Stimulated activated CD8-positive, alpha-beta memory T cell treated with anti-CD3 and anti-CD28 coated beads, Interleukin-15, amount 100 ng/mL, for 1 hour (primary cell): ENCODE results near the gene SHKBP1.

ENCODE experiments used
- DNase-seq: peaks from one replicate; pipeline ENCODE4 v3.0.0-alpha.2; 2020; ENCODE audit warnings: low read depth

SHKBP1 gene

DNA sequence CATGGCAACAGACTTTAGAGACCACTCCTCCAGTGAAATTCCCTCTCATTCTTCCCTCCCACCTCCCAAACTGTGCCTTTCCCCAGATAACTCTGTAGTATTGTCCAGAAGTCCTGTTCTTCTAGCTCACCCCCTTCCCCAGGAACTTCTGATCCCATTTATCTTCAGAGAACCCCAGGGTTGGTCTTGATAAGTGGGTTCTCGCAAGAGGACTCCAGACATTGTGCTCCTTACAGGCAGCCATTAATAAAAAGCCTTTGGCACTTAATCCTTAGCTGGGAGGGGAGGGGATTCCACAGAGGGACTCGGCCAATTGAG lies 26.4 kb downstream of the SHKBP1 start:
- DNase-seq = no peak

DNA sequence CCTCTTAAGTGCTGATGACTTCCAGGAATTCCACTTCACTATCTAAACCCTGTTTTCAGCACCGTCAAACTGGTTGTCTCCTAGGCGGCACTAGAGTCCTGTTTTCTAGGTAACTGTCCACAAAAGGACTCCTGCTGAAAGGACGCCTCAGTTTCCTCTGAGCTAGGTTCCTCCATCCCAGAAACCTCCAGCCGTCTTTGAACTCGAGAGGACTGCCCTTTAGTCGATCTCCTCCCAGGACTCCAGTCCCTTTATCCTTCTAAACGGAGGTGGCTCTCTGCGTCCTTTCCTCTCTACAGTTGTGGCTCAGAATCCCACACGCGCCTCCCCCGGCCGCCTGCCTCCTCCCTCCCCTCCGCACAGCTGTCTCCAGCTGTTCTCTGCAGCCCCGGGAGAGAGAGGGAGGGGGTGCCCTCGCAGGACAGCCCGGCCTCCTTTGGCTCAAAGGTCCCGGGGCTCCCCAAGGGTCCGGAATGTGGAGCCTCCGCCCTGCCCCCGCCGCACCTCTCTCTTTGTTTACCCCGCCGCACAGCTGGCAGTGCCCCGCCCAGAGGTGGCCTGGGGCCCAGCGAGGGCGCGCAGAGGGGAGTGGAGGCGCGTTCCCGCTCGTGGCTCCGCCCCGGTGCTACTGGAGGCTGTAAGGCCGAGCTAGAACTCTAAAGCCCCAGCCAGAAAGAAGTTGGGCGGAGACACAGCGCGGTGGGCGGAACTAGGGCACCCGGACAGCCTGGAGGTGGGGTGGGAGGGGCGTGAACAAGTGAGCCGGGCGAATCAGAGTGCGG lies 26.9 kb downstream of the SHKBP1 start:
- DNase-seq = peak; percentile 94

- no peak for DNase-seq
Observed at GRCh38 chr19:40604171-40604646, 27.5 kb downstream of the SHKBP1 start.

DNA sequence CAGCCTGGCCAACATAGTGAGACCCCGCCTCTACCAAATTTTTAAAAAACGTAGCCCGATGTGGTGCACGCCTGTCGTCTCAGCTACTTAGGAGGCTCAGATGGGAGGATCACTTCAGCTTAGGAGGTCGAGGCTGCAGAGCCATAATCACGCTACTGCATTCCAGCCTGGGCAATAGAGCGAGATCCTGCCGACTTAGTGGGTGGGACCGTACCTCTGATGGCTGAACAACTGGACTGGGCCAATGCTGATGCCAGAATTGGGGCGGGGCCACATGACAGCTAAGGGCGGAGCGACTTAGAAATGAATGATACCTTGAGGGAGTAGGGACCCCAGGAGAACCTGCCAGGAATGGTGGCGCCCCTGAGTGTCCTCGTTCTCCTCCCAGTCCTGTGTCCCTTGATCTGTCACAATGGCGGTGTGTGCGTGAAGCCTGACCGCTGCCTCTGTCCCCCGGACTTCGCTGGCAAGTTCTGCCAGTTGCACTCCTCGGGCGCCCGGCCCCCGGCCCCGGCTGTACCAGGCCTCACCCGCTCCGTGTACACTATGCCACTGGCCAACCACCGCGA lies 28.1 kb downstream of the SHKBP1 start:
- no peak for DNase-seq

DNA sequence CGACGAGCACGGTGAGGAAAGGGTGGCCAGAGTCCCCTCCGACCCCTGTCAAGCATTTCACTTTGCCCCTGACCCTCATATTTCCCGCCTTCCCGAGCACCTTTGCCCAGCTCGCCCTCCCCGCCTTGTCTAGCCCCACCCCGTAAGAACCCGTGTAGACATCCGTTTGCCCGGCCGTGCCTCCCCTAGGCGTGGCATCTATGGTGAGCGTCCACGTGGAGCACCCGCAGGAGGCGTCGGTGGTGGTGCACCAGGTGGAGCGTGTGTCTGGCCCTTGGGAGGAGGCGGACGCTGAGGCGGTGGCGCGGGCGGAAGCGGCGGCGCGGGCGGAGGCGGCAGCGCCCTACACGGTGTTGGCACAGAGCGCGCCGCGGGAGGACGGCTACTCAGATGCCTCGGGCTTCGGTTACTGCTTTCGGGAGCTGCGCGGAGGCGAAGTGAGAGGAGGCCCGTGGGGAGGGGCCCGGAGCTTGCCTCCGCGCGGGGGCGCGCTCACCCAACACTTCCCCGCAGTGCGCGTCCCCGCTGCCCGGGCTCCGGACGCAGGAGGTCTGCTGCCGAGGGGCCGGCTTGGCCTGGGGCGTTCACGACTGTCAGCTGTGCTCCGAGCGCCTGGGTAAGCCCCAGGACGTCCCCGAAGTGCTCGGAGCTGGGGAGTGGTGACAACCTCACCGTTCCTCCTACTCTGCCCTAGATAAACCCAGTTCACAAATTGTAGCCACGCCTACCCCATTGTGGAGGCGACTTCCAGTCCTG lies 28.7 kb downstream of the SHKBP1 start:
- DNase-seq = no peak

GRCh38 chr19:40607311-40608239 lies 30.9 kb downstream of the SHKBP1 start:
- DNase-seq = no peak

GRCh38 chr19:40608240-40608621 lies 31.6 kb downstream of the SHKBP1 start:
- DNase-seq = no peak

- DNase-seq = no peak
Observed at GRCh38 chr19:40608957-40609356, 32.3 kb downstream of the SHKBP1 start.

DNA sequence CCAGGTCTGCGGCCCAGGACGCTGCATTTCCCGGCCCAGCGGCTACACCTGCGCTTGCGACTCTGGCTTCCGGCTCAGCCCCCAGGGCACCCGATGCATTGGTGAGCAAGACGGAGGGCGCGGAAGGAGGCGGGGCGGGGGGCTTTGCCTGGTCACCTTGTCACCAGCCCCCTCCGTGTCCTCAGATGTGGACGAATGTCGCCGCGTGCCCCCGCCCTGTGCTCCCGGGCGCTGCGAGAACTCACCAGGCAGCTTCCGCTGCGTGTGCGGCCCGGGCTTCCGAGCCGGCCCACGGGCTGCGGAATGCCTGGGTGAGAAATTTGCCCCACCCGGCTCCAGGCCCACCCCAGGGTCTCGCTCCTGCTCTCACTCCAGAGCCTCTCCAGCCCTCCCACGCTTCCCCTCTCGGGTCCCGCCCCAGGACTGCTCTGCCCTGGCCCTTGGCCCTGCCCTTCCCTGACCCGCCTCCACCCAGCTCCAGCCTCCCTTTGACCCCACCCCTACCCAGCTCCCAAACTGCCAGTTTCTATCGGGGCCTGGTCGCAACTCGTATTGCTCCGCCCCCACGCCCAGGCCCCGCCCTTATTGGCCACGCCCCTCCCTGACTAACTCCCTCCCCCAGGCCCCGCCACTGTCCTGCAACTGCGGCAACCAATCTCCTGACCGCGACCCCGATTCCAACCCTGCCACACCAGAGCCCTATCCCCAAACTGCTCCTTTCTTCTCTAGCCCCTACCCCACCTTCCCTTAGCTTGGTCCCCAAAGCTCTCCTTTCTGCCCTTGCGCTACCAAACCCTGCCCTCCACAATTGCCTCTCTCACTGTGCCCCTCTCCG lies 33.1 kb downstream of the SHKBP1 start:
- DNase-seq = peak; percentile 72

- no peak for DNase-seq
Observed at GRCh38 chr19:40610396-40611064, 33.9 kb downstream of the SHKBP1 start.

DNA sequence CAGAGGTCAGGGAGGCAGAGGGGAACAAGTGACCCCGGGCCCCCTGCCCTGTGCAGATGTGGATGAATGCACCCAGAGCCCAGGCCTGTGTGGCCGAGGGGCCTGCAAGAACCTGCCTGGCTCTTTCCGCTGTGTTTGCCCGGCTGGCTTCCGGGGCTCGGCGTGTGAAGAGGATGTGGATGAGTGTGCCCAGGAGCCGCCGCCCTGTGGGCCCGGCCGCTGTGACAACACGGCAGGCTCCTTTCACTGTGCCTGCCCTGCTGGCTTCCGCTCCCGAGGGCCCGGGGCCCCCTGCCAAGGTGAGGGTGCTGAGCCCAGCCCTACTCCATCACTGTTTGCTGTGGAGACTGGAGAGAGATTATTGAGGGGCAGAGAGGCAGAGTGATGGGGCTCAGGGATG lies 34.4 kb downstream of the SHKBP1 start:
- no peak for DNase-seq

GRCh38 chr19:40611900-40612698 lies 35.4 kb downstream of the SHKBP1 start:
- no peak for DNase-seq

GRCh38 chr19:40612831-40613689 lies 36.4 kb downstream of the SHKBP1 start:
- DNase-seq = peak; percentile 56

DNA sequence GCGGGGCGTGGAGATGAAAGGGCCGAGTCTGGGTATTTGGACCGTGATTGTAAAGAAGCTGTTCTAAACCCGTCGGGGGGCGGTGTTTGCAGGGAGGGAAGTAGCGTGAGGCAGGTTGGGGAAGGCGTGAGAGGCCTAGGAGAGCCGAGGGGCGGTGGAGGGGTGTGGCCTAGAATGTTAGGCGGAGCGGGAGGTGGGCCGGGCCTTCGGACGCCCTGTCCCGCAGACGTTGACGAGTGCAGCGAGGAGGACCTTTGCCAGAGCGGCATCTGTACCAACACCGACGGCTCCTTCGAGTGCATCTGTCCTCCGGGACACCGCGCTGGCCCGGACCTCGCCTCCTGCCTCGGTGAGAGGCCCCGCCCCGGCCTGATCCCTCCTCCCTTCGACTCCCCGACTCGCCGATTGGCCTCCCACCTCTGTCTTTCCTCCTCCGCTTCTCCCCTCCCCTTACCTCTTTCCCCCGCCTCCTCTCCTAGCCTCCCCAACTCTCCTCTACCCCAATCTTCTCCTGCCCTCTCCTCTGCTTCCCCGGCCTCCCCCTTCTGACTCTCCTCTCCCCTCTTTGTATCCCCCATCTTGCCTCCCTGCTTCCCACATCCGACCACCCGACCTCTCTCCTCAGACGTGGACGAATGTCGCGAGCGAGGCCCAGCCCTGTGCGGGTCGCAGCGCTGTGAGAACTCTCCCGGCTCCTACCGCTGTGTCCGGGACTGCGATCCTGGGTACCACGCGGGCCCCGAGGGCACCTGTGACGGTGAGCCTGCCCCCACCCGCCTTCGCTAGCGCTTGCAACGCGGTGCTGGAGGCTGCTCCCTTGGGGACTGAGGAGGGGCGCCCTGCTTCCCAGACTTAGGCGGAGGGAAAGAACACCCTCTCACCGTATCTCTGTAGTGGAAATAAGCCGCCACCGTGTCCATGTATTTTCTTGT lies 37.3 kb downstream of the SHKBP1 start:
- DNase-seq = peak; percentile 68

DNA sequence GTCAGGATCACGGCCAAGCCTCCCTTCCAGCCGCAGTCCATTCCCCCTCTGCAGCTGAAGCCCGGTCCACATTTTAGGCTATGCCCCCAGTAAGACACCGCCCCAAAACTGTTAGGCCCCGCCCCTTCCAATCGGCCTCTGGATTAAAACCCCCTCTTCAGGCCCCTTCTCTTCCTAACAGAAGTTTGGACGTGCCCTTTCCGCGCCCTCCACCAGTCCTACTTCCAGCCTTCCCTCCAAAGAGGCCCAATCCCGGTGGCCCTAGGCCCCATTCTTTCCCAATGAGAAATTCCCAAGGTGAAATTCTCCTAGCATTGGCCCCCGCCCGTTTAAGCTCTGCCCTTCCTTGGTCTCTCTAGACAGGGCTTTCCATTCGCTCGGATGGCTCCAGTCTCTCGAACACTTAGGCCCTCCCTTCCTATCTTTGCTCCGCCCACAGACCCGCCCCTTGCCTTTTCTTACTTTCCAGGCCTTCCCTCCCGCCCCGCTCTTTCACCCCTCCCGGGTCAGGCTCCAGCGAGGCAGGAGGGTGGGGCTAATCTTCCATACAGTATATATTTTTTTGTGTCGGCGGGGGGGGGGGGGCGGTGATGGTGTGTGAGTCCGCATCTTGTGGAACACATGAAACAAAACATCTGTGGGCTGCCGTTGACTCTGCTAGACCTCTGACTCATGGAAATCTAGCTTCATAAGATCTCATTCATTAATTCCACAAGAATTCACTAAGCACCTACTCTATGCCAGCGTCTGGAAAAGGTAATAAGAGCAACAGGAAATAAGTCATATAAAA lies 38.1 kb downstream of the SHKBP1 start:
- DNase-seq = peak; percentile 79

GRCh38 chr19:40616178-40616577 lies 39.5 kb downstream of the SHKBP1 start:
- no peak for DNase-seq

- no peak for DNase-seq
Observed at GRCh38 chr19:40616941-40617340, 40.3 kb downstream of the SHKBP1 start.
